Left lung (tissue), 10 donors: ENCODE measurements around the gene THPO. TPM values are rescaled to one million over a fixed set of nuclear protein-coding genes. Genes with fewer than 3 reads are reported as not detected.

Source experiments
- ATAC-seq: fragments of 200-7000 bp; cut with Tn5 transposase; one replicate; pipeline ENCODE4 v1.9.1; 2020; ENCODE audit warnings: moderate library complexity
- DNase-seq, 4 donors: peaks; one replicate each; pipeline ENCODE4 v3.0.0-alpha.2; 2013 to 2020
- H3K27ac ChIP-seq, 2 donors: fragments of 200-600 bp; sonication (generic) in 1 of 2; one replicate each; pipeline versions ENCODE4 v1.5.0 to v1.8.0; 2020 to 2021
- H3K27me3 ChIP-seq, 2 donors: fragments of 200-600 bp; sonication (generic) in 1 of 2; one replicate each; pipeline versions ENCODE4 v1.5.0 to v1.8.0; 2020 to 2021
- H3K36me3 ChIP-seq, 2 donors: fragments of 200-600 bp; sonication (generic) in 1 of 2; one replicate each; pipeline versions ENCODE4 v1.5.0 to v1.8.0; 2020 to 2021
- H3K4me1 ChIP-seq, 2 donors: fragments of 200-600 bp; one replicate each; pipeline ENCODE4 v1.8.0; 2021
- H3K4me3 ChIP-seq, 2 donors: fragments of 200-600 bp; sonication (generic) in 1 of 2; one replicate each; pipeline versions ENCODE4 v1.5.0 to v1.8.0; 2020 to 2021; ENCODE audit warnings: mild to moderate bottlenecking in 1 of 2
- H3K9me3 ChIP-seq, 2 donors: fragments of 200-600 bp; sonication (generic) in 1 of 2; one replicate each; pipeline versions ENCODE4 v1.5.0 to v1.8.0; 2020 to 2021
- CTCF ChIP-seq, 2 donors: fragments of 200-600 bp; sonication (generic) in 1 of 2; IDR thresholded peaks; one replicate each; pipeline versions ENCODE4 v1.5.0 to v1.8.0; 2021; ENCODE audit warnings: antibody characterized with exemption in 2 of 2
- intact Hi-C, 2 donors: fragments of 100-400 bp; cut with DNase I; formaldehyde crosslinking; loops; one replicate each; pipeline versions ENCODE4 v1.11.2 to v1.14.2; 2022
- polyA plus RNA-seq, 6 donors: library from polyadenylated mRNA; unstranded; fragments of 120-200 nt; gene quantifications; one replicate each; pipeline ENCODE4 v1.2.1, GENCODE V29; 2013; ENCODE audit not compliant: insufficient read length in 6 of 6
- total RNA-seq, 2 donors: library from RNA; stranded (reverse); fragmentation: NEBNext Ultra II Directional; extraction: Animal tissue kit (Norgen Biotek cat#: 25700); gene quantifications; one replicate each; pipeline ENCODE4 v1.2.1, GENCODE V29; 2021
- donor health status: DM: no; HTN: yes; CAD: no.
- donor health status: DM: no; HTN: no; CAD: no.

The THPO gene
- total and polyA plus RNA-seq, 8 donors, result 0.23 to 2.3 (median 1.8) TPM

GRCh38 chr3:184379358-184380184, 1.6 kb upstream of the THPO start, which contains the start of gene CHRD:
CHRD (plus strand) TSS chr3:184380054; CDS start chr3:184380319, 265 bp downstream.
- H3K4me1 ChIP-seq, result peaks cover 11 to 23% of the 10 kb centered on the region in 2 donors
- H3K27ac ChIP-seq, result peak within 1 kb of the TSS in 1 of 2 donors; percentile 53
- H3K36me3 ChIP-seq, result no peaks in the 10 kb centered on the region
- H3K27me3 ChIP-seq, result peaks cover 16 to 86% of the 10 kb centered on the region in 2 donors
- ATAC-seq, result no peak
- H3K9me3 ChIP-seq, result no peaks in the 10 kb centered on the region
- intact Hi-C loops, result no loop called here
- no peak for TF ChIP-seq CTCF (IDR thresholded peaks at IDR 0.05)
- DNase-seq, result peak in 1 of 4 donors; percentile 45
- peak within 1 kb of the TSS; percentile 11 to 31 for H3K4me3 ChIP-seq

- Histone ChIP-seq H3K4me3 (no peak overlapping the region), H3K27me3 (peaks cover 16 to 89% of the 10 kb centered on the region in 2 donors), H3K9me3 (no peaks in the 10 kb centered on the region), H3K27ac (peak overlapping the region in 1 of 2 donors; percentile 53), H3K36me3 (no peaks in the 10 kb centered on the region), H3K4me1 (peaks cover 11 to 23% of the 10 kb centered on the region in 2 donors)
- ATAC-seq, result no peak
- DNase-seq, result no peak
- no peak for TF ChIP-seq CTCF (IDR thresholded peaks at IDR 0.05)
- intact Hi-C loops, result no loop called here
Measured at GRCh38 chr3:184378651-184379357, 797 bp upstream of the THPO start.

GRCh38 chr3:184377374-184377773, 633 bp downstream of the THPO start:
- Histone ChIP-seq H3K36me3 (no peaks in the 10 kb centered on the region), H3K27me3 (peaks cover 16 to 82% of the 10 kb centered on the region in 2 donors), H3K9me3 (no peaks in the 10 kb centered on the region), H3K4me1 (peaks cover 11 to 23% of the 10 kb centered on the region in 2 donors), H3K27ac (no peak overlapping the region), H3K4me3 (no peak overlapping the region)
- intact Hi-C loops, result no loop called here
- no peak for DNase-seq
- no peak for ATAC-seq
- no peak for TF ChIP-seq CTCF (IDR thresholded peaks at IDR 0.05)

GRCh38 chr3:184375747-184376461, 2.1 kb downstream of the THPO start:
- TF ChIP-seq CTCF (IDR thresholded peaks at IDR 0.05), result no peak
- peaks cover 4 to 68% of the 10 kb centered on the region in 2 donors for H3K27me3 ChIP-seq
- intact Hi-C loops, result no loop called here
- no peaks in the 10 kb centered on the region for H3K9me3 ChIP-seq
- no peak for ATAC-seq
- H3K4me3 ChIP-seq, result no peak overlapping the region
- DNase-seq, result peak in 1 of 4 donors; percentile 47
- H3K27ac ChIP-seq, result no peak overlapping the region
- H3K36me3 ChIP-seq, result no peaks in the 10 kb centered on the region
- peaks cover 4 to 24% of the 10 kb centered on the region in 2 donors for H3K4me1 ChIP-seq
